GM21737 (cell line): ENCODE data around the gene PTK7.
"Not testable (repeated sequence)": the region's sequence is repeated elsewhere in the genome, so short reads cannot be mapped to it uniquely, and the experiment has no call there.

Experiments
- ATAC-seq: cut with Tn5 transposase; IDR thresholded peaks from one replicate; pipeline ENCODE4 v1.9.1; 2021; ENCODE audit warnings: mild to moderate bottlenecking, moderate library complexity; ENCODE audit not compliant: unreplicated experiment

PTK7 gene

DNA sequence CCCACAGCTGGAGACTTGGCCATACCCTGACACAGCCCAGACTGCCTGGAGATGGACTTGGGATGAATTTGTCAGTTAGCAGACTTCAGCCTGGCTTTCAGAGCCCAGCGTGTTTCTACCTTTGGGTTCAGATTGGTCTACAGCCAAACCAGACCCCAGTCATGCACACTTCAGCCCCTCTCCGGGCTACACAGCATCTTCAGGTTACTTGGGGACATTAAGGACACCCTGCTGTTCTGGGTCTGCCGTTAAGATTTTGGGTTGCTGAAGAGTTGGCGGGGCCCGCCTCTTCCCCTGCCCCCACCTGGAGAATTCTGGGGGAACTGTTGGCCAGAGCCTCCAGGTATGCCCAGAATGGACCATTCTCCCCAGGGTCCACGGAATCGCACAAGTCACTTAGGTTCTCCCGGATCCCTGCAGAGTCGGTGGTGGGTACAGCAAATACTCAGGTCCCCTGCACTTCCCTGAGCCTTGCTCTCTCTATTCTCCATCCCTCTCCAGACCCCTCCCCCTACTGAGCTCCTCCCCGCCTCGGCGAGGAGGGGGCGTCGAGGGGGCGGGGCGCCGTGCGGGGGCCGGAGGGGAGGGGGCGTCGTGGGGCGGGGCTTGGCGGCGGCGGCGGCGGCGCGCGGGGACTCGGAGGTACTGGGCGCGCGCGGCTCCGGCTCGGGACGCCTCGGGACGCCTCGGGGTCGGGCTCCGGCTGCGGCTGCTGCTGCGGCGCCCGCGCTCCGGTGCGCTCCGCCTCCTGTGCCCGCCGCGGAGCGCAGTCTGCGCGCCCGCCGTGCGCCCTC, at the start of gene PTK7:
Gene PTK7, plus strand, starts transcription at position 645 of the 794 bp plus-strand sequence. CDS start 175 bp downstream, outside the sequence.
- no peak for ATAC-seq

GRCh38 chr6:43026365-43026764, 49.7 kb upstream of the PTK7 start:
- no peak for ATAC-seq

DNA sequence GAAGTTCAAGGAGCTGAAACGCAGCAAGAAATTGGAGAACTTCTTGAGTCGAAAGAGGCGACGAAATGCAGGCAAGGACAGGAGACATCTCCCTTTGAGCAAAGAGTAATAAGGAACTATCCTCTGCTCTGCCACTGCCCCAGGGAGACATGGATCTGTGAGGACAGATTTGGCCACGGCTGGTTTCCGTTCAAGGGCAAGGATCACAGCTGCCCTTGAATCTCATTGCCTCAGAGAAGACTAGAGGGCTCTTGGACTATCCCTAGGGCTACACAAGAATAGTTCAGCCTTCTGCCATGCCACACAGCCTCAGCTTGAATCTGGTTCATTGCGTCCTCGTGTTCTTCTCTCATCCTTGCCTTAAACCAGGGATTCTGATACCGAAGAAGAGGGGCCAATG, 47.0 kb upstream of the PTK7 start:
- no peak for ATAC-seq

DNA sequence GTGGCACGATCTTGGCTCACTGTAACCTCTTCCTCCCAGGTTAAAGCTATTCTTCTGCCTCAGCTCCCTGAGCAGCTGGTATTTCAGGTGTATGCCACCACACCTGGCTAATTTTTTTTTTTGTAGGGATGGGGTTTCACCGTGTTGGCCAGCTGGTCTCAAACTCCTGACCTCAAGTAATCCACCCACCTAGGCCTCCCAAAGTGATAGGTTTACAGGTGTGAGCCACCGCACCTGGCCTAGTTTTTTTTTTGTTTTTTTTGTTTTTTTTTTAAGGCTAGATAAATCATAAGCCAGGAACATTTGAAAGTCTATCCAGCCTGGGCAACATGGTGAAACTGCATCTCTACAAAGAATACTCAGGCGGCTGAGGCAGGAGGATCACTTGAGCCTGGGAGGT, 43.8 kb upstream of the PTK7 start:
- no peak for ATAC-seq

GRCh38 chr6:43033496-43034189, 42.5 kb upstream of the PTK7 start:
- no peak for ATAC-seq

- ATAC-seq, result no peak
Measured at GRCh38 chr6:43034190-43034525, 42.0 kb upstream of the PTK7 start.

DNA sequence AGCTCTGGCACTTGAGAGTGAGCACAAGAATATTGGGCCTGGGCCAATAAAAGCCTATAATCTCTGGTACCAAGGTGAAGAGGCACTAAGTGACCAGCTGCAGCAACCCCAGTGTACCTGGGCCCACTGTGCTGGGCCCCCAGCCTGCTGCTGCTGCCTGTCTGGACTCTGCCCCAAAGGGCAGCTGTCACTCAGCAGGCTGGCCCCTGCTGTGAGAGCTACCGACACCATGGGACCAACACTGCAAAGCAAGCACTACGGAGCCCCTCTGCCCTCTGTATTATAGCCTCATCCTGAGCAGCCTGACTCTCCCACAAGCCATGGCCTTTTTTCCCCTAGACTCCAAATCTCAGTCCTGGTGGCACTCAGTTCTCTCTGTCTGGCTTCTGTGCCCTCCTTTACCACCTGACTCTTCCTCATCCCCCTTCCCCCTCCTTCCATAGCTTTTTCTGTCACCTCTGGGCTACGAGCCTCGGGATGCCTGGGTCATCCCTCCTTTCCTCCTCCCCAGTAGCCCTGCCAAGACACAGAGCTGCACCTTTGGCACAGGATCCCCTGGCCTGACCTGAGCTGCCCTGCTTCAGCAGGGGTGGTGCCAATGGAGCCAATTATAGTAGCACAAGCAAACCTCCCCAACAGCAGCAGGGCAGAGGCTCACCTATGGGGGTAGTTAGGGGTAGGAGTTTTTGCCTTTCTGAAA, 40.5 kb upstream of the PTK7 start:
- no peak for ATAC-seq

DNA sequence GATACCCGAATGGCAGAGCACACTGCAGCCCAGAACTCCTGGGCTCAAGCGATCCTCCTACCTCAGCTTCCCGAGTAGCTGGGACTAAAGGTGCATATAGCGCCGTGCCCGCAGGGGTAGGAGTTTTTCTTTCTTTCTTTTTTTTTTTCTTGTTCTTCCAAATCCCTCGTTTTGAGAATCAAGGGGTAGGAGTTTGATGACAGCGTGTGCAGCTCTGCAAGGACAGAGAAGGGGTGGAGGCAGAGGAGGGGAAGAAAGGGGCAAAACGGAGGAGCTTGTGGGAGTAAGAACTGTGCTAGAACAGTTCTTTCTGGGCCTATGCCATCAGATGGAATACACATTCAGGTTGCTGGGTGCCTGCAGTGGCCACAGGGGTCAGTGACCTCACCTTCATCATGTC, 39.4 kb upstream of the PTK7 start:
- ATAC-seq, result no peak

- no peak for ATAC-seq
Measured at GRCh38 chr6:43037197-43037596, 38.9 kb upstream of the PTK7 start.

GRCh38 chr6:43037706-43038105, 38.4 kb upstream of the PTK7 start:
- ATAC-seq, result no peak

DNA sequence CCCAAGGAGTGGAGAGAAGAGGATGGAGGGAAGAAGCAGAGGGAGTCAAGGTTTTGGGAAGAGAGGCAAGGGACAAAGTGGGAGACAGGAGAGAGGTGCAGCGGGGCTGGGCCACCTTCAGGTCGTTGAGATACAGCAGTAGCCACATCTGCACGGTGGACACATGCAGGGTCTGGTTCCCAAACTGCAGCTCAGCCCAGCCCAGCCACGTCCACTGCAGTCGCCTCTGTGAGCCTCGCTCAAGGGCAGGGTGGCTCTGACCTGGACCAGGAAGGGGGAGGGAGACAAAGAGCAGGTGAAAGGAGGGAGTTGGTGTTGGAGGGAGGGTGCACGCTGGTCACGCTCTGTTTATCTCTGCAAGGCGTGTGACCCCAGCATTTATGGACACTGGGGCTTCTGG, 37.4 kb upstream of the PTK7 start:
- ATAC-seq, result no peak

DNA sequence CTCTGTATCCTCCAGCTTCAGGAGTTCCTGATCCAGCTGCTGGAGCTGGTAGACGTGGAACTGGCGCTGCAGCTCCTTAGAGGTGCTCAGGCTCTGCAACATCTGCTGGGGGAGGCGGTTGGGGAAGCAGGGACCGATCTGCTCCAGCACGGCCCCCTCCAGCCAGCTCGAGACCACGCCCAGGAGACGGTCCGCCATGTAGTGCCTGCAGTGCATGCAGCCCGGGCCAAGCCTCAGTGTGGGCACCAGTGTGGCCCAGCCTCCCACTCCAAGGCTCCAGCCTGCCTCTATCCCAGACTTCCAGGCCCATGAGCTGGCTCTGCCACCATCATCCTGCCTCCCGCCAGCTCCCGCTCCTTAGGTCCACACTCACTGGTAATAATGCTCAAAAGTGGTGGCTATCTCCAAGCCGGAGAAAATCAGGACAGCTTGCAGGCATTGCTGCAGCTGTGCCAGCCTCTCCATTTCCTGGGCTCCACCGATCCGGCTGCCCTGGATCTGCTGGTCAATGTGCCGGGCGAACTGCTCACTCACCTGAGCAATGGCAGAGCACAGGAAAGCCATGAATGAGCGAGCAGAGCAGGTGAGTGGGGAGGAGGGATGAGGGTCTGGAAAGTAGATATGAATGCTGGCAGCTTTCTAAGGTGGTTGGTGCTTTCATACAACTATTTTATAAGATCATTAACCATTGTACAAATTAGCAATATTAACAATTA, 35.4 kb upstream of the PTK7 start:
- no peak for ATAC-seq

GRCh38 chr6:43041475-43041874, 34.6 kb upstream of the PTK7 start:
- ATAC-seq, result not testable (repeated sequence)

GRCh38 chr6:43043310-43043709, 32.8 kb upstream of the PTK7 start:
- no peak for ATAC-seq

- ATAC-seq, result no peak
Measured at GRCh38 chr6:43045371-43045930, 30.7 kb upstream of the PTK7 start.

DNA sequence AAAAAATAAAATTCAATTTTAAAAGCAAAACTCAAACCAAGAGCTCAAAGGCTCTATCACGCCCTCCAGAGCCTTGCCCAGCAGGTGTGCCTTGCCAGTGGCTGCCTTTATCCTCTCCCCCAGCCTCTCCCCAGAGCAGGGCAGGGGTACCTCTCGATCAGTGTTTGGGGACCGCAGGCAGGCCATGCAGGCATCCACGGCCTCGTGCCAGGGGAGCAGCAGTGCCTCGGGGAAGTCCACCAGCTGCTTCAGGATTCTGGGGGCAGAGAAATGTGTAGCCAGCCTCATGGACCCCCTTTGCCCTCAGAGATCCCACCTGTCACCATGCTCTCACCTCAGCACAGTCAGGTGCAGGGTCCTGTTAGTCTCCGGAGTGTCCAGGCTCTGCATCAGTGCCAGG, 28.1 kb upstream of the PTK7 start:
- ATAC-seq, result no peak

DNA sequence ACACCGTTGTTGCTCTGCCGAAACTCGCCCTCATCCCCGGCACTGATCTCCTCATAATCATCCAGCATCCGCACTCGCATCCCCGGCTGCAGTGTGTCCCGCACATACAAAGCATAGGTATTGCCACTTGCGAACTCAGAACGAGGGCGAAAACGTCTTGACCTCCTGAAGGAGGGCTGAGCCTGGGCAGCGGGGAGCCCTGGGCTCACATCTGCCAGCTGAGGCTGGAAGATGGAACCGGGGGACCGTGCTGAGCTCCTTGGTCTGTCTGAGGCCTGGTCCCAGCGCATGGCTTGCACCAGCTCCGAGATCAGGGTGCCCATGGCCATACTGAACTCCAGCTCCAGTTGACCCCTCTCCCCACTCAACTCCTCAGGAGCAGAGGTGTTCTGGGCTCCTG, 25.1 kb upstream of the PTK7 start:
- no peak for ATAC-seq

GRCh38 chr6:43052225-43052841, 23.8 kb upstream of the PTK7 start:
- no peak for ATAC-seq

DNA sequence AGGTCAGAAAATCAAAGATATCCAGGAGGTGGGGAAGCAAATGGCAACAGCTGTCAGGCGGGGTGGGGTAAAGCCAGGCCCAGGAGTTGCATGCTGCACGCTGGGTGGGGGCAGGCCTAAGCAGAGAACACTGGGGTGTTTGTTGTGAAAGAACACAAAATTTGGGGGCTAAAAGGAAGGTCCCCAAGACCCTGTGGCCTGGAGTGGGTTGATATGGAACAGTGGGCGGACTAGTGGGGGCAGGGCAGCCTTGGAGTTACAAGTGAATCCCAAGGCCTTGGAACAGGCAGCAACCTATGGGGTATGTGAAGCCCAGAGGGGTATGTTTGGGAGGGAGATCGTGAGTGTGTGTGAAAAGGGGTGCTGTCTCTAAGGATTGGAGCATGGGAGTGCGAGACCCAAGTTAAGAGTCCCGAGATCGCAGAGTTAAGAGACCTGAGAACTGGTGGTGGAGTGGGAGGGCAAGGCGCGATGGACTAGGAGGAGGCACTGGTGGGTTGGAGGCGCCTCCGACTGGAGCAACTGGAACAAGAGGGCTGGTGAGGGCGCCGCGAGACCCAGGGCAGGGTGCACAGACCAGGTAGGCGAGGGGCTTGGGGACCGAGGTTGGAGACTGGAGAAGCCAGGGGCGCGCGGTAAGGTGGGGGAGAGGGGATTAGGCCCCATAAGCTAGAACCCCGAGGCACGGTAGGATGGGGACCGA, 23.1 kb upstream of the PTK7 start:
- peak; percentile 12 for ATAC-seq
